ENCODE measurements around the gene PEX19. TPM values are rescaled to one million over a fixed set of nuclear protein-coding genes. Genes with fewer than 3 reads are reported as not detected.

The PEX19 gene
- total RNA-seq, 1 donor from 2014 or later: 43.8 TPM

GRCh38 chr1:160238408-160238807 lies 46.5 kb downstream of the PEX19 start:
- peaks cover 22% of the 10 kb centered on the region for H3K36me3 Mint-ChIP-seq (ENCODE audit: low read depth)
- DNase-seq (ENCODE audit: low spot score): no peak
- no peak for TF ChIP-seq CTCF (IDR thresholded peaks at IDR 0.05)

GRCh38 chr1:160237558-160237957 lies 47.4 kb downstream of the PEX19 start:
- H3K4me1 Mint-ChIP-seq (ENCODE audit: low read depth): no peaks in the 10 kb centered on the region
- DNase-seq (ENCODE audit: low spot score): no peak
- TF ChIP-seq CTCF (IDR thresholded peaks at IDR 0.05): no peak
- H3K27ac Mint-ChIP-seq (ENCODE audit: unreplicated experiment): no peak overlapping the region
- H3K9me3 Mint-ChIP-seq (ENCODE audit: low read depth): no peaks in the 10 kb centered on the region
- H3K27me3 Mint-ChIP-seq (ENCODE audit: low read depth): no peaks in the 10 kb centered on the region
- peaks cover 22% of the 10 kb centered on the region for H3K36me3 Mint-ChIP-seq (ENCODE audit: low read depth)
- no peak overlapping the region for H3K4me3 Mint-ChIP-seq (ENCODE audit: unreplicated experiment)

More at GRCh38 chr1:160238408-160238807, 46.5 kb downstream of the PEX19 start:
- no peak overlapping the region for H3K4me3 Mint-ChIP-seq (ENCODE audit: unreplicated experiment)
- no peaks in the 10 kb centered on the region for H3K4me1 Mint-ChIP-seq (ENCODE audit: low read depth)
- H3K9me3 Mint-ChIP-seq (ENCODE audit: low read depth): no peaks in the 10 kb centered on the region
- no peak overlapping the region for H3K27ac Mint-ChIP-seq (ENCODE audit: unreplicated experiment)
- H3K27me3 Mint-ChIP-seq (ENCODE audit: low read depth): no peaks in the 10 kb centered on the region

GRCh38 chr1:160236806-160237205 lies 48.1 kb downstream of the PEX19 start:
- Mint-ChIP-seq H3K4me1 (ENCODE audit: low read depth) (no peaks in the 10 kb centered on the region), H3K36me3 (ENCODE audit: low read depth) (peaks cover 21% of the 10 kb centered on the region), H3K27me3 (ENCODE audit: low read depth) (no peaks in the 10 kb centered on the region), H3K27ac (ENCODE audit: unreplicated experiment) (no peak overlapping the region), H3K9me3 (ENCODE audit: low read depth) (no peaks in the 10 kb centered on the region), H3K4me3 (ENCODE audit: unreplicated experiment) (no peak overlapping the region)
- TF ChIP-seq CTCF (IDR thresholded peaks at IDR 0.05): no peak
- DNase-seq (ENCODE audit: low spot score): no peak

- Mint-ChIP-seq H3K36me3 (ENCODE audit: low read depth) (peaks cover 25% of the 10 kb centered on the region), H3K27ac (ENCODE audit: unreplicated experiment) (no peak overlapping the region), H3K27me3 (ENCODE audit: low read depth) (no peaks in the 10 kb centered on the region), H3K4me3 (ENCODE audit: unreplicated experiment) (no peak overlapping the region), H3K4me1 (ENCODE audit: low read depth) (no peaks in the 10 kb centered on the region), H3K9me3 (ENCODE audit: low read depth) (no peaks in the 10 kb centered on the region)
- DNase-seq (ENCODE audit: low spot score): no peak
- TF ChIP-seq CTCF (IDR thresholded peaks at IDR 0.05): no peak
Observed at GRCh38 chr1:160232911-160233310, 52.0 kb downstream of the PEX19 start.

GRCh38 chr1:160228431-160228830 lies 56.5 kb downstream of the PEX19 start:
- Mint-ChIP-seq H3K9me3 (ENCODE audit: low read depth) (no peaks in the 10 kb centered on the region), H3K27me3 (ENCODE audit: low read depth) (no peaks in the 10 kb centered on the region), H3K27ac (ENCODE audit: unreplicated experiment) (no peak overlapping the region), H3K4me1 (ENCODE audit: low read depth) (no peaks in the 10 kb centered on the region), H3K36me3 (ENCODE audit: low read depth) (peaks cover 28% of the 10 kb centered on the region), H3K4me3 (ENCODE audit: unreplicated experiment) (no peak overlapping the region)
- DNase-seq (ENCODE audit: low spot score): no peak
- TF ChIP-seq CTCF (IDR thresholded peaks at IDR 0.05): no peak

Measured in chondrocyte (in vitro differentiated cells).